T-helper 1 cell treated with Interleukin-12 subunit alpha and Interleukin-12 subunit beta and Interleukin-4 antibody, amounts not matched to agents 30 μg/mL and 1 μg/mL, for 36 hours (primary cell): ENCODE results near the gene QKI.
A peak's percentile ranks its signal among the peaks of the same experiment; 100 is the strongest.

ENCODE experiments used
- H3K27ac Mint-ChIP-seq: one replicate; pipeline ENCODE4 v1.8.0; 2021; ENCODE audit warnings: mild to moderate bottlenecking, mixed read lengths
- H3K27me3 Mint-ChIP-seq: one replicate; pipeline ENCODE4 v1.8.0; 2021; ENCODE audit warnings: low read depth, mixed read lengths
- H3K36me3 Mint-ChIP-seq: one replicate; pipeline ENCODE4 v1.8.0; 2021; ENCODE audit warnings: low read depth, mixed read lengths
- H3K4me1 Mint-ChIP-seq: one replicate; pipeline ENCODE4 v1.8.0; 2021; ENCODE audit warnings: low read depth, mixed read lengths
- H3K4me3 Mint-ChIP-seq: one replicate; pipeline ENCODE4 v1.8.0; 2021; ENCODE audit warnings: mild to moderate bottlenecking, moderate library complexity, mixed read lengths
- H3K9me3 Mint-ChIP-seq: one replicate; pipeline ENCODE4 v1.8.0; 2021; ENCODE audit warnings: mixed read lengths

The QKI gene

GRCh38 chr6:163398815-163399214 lies 15.7 kb upstream of the QKI start:
- Mint-ChIP-seq H3K27me3 (peaks cover 38% of the 10 kb centered on the region), H3K36me3 (no peaks in the 10 kb centered on the region), H3K9me3 (no peaks in the 10 kb centered on the region), H3K4me1 (peaks cover 3% of the 10 kb centered on the region), H3K27ac (no peak overlapping the region), H3K4me3 (no peak overlapping the region)

- Mint-ChIP-seq H3K4me3 (no peak overlapping the region), H3K27ac (no peak overlapping the region), H3K27me3 (peaks cover 32% of the 10 kb centered on the region), H3K36me3 (no peaks in the 10 kb centered on the region), H3K4me1 (peaks cover 11% of the 10 kb centered on the region), H3K9me3 (no peaks in the 10 kb centered on the region)
These were observed 14.0 kb upstream of the QKI start for GRCh38 chr6:163400509-163400908.

- no peak overlapping the region for H3K27ac Mint-ChIP-seq
- H3K4me3 Mint-ChIP-seq = no peak overlapping the region
- H3K4me1 Mint-ChIP-seq = peaks cover 18% of the 10 kb centered on the region
- no peaks in the 10 kb centered on the region for H3K9me3 Mint-ChIP-seq
- no peaks in the 10 kb centered on the region for H3K36me3 Mint-ChIP-seq
- H3K27me3 Mint-ChIP-seq = peaks cover 24% of the 10 kb centered on the region
These were observed 13.3 kb upstream of the QKI start for GRCh38 chr6:163401039-163401885.

GRCh38 chr6:163402616-163403015 lies 11.9 kb upstream of the QKI start:
- no peaks in the 10 kb centered on the region for H3K9me3 Mint-ChIP-seq
- H3K4me1 Mint-ChIP-seq = peaks cover 19% of the 10 kb centered on the region
- H3K27ac Mint-ChIP-seq = no peak overlapping the region
- H3K27me3 Mint-ChIP-seq = peaks cover 12% of the 10 kb centered on the region
- no peak overlapping the region for H3K4me3 Mint-ChIP-seq
- no peaks in the 10 kb centered on the region for H3K36me3 Mint-ChIP-seq

- Mint-ChIP-seq H3K9me3 (no peaks in the 10 kb centered on the region), H3K4me1 (peaks cover 19% of the 10 kb centered on the region), H3K27me3 (peaks cover 6% of the 10 kb centered on the region), H3K36me3 (no peaks in the 10 kb centered on the region), H3K27ac (no peak overlapping the region), H3K4me3 (no peak overlapping the region)
These were observed 9.7 kb upstream of the QKI start for GRCh38 chr6:163404825-163405265.

- H3K9me3 Mint-ChIP-seq = no peaks in the 10 kb centered on the region
- H3K4me1 Mint-ChIP-seq = peaks cover 19% of the 10 kb centered on the region
- peak overlapping the region; percentile 86 for H3K27ac Mint-ChIP-seq
- peaks cover 5% of the 10 kb centered on the region for H3K27me3 Mint-ChIP-seq
- no peaks in the 10 kb centered on the region for H3K36me3 Mint-ChIP-seq
- peak overlapping the region; percentile 86 for H3K4me3 Mint-ChIP-seq
These were observed 8.9 kb upstream of the QKI start for GRCh38 chr6:163405412-163406309.

GRCh38 chr6:163406366-163406765 lies 8.2 kb upstream of the QKI start:
- Mint-ChIP-seq H3K4me1 (peaks cover 22% of the 10 kb centered on the region), H3K27me3 (peaks cover 11% of the 10 kb centered on the region), H3K4me3 (peak overlapping the region; percentile 86), H3K36me3 (peaks cover 4% of the 10 kb centered on the region), H3K9me3 (no peaks in the 10 kb centered on the region), H3K27ac (peak overlapping the region; percentile 86)

GRCh38 chr6:163406830-163407229 lies 7.7 kb upstream of the QKI start:
- peaks cover 4% of the 10 kb centered on the region for H3K36me3 Mint-ChIP-seq
- H3K27me3 Mint-ChIP-seq = peaks cover 12% of the 10 kb centered on the region
- peaks cover 22% of the 10 kb centered on the region for H3K4me1 Mint-ChIP-seq
- H3K27ac Mint-ChIP-seq = no peak overlapping the region
- H3K9me3 Mint-ChIP-seq = no peaks in the 10 kb centered on the region
- no peak overlapping the region for H3K4me3 Mint-ChIP-seq

- peaks cover 16% of the 10 kb centered on the region for H3K27me3 Mint-ChIP-seq
- H3K27ac Mint-ChIP-seq = no peak overlapping the region
- no peak overlapping the region for H3K4me3 Mint-ChIP-seq
- H3K9me3 Mint-ChIP-seq = no peaks in the 10 kb centered on the region
- H3K4me1 Mint-ChIP-seq = peaks cover 30% of the 10 kb centered on the region
- H3K36me3 Mint-ChIP-seq = peaks cover 4% of the 10 kb centered on the region
These were observed 6.0 kb upstream of the QKI start for GRCh38 chr6:163408352-163408991.

- no peak overlapping the region for H3K4me3 Mint-ChIP-seq
These were observed 4.8 kb upstream of the QKI start for GRCh38 chr6:163409712-163410111.

GRCh38 chr6:163412341-163412740 lies 2.2 kb upstream of the QKI start:
- Mint-ChIP-seq H3K27me3 (peaks cover 16% of the 10 kb centered on the region), H3K36me3 (peaks cover 4% of the 10 kb centered on the region), H3K4me3 (peak overlapping the region; percentile 90), H3K4me1 (peaks cover 23% of the 10 kb centered on the region), H3K27ac (no peak overlapping the region), H3K9me3 (no peaks in the 10 kb centered on the region)

More at GRCh38 chr6:163409712-163410111, 4.8 kb upstream of the QKI start:
- Mint-ChIP-seq H3K9me3 (no peaks in the 10 kb centered on the region), H3K27ac (no peak overlapping the region), H3K27me3 (peaks cover 16% of the 10 kb centered on the region), H3K4me1 (peaks cover 28% of the 10 kb centered on the region), H3K36me3 (peaks cover 4% of the 10 kb centered on the region)

GRCh38 chr6:163412801-163413344 lies 1.6 kb upstream of the QKI start:
- Mint-ChIP-seq H3K9me3 (no peaks in the 10 kb centered on the region), H3K27ac (peak overlapping the region; percentile 77), H3K4me3 (peak overlapping the region; percentile 90), H3K4me1 (peaks cover 27% of the 10 kb centered on the region), H3K36me3 (peaks cover 4% of the 10 kb centered on the region), H3K27me3 (peaks cover 16% of the 10 kb centered on the region)

GRCh38 chr6:163413345-163414116 lies 987 bp upstream of the QKI start:
- H3K27me3 Mint-ChIP-seq = peaks cover 16% of the 10 kb centered on the region
- peak overlapping the region; percentile 90 for H3K4me3 Mint-ChIP-seq
- peak overlapping the region; percentile 90 for H3K27ac Mint-ChIP-seq

More at GRCh38 chr6:163413345-163414116, 987 bp upstream of the QKI start:
- H3K4me1 Mint-ChIP-seq = peaks cover 29% of the 10 kb centered on the region
- H3K36me3 Mint-ChIP-seq = peaks cover 4% of the 10 kb centered on the region
- no peaks in the 10 kb centered on the region for H3K9me3 Mint-ChIP-seq
